ENCODE data around the gene ZCCHC7. TPM values are rescaled to one million over a fixed set of nuclear protein-coding genes. Genes with fewer than 3 reads are reported as not detected.

Gene ZCCHC7
- total and polyA plus RNA-seq, 2 donors (not counting 3 experiments of a cell fraction or from before 2014, with no cell fraction given): 7.4 to 14.8 TPM

DNA sequence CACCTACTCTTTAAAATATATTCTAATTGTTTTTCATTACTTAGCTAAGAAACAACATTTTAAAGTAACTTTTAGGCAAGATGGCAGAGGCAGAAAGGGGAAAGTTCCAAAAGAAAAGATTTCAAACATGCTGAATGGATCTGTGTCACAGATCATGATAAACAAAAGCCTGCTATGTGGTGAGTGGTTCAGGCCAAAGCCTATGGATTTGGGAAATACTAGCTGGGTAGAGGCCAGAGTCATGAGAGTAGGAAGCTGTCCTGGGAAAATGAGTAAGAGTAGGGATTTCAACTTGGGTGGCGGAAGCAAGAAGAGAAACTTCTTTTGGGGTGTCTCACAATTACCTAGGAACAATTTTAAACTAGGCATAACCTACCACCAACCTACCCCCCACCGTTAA, 233.4 kb downstream of the ZCCHC7 start:
- no peaks in the 10 kb centered on the region for H3K27me3 ChIP-seq (ENCODE audit: control insufficient read depth in 2 of 2, insufficient read depth in 2 of 2, low read length in 2 of 2)
- no TSS peak for BruUV-seq (replicated peaks)
- no peak for DNase-seq (ENCODE audit: low read depth, low spot score)

More for the DNA sequence above, 233.4 kb downstream of the ZCCHC7 start:
- Histone ChIP-seq H4K20me1 (replicated peaks; ENCODE audit: control insufficient read depth, extremely low read depth, insufficient read depth, low read length) (no peaks in the 10 kb centered on the region), H3K9me1 (replicated peaks; ENCODE audit: control insufficient read depth, extremely low read depth, insufficient read depth, low read length) (no peaks in the 10 kb centered on the region), H3K79me2 (ENCODE audit: control insufficient read depth, insufficient read depth, low read length) (no peaks in the 10 kb centered on the region), H2AFZ (ENCODE audit: low read depth, low read length) (no peak overlapping the region), H3K36me3 (ENCODE audit: control insufficient read depth in 2 of 2, extremely low read depth in 1 of 2, insufficient read depth in 2 of 2, low read length in 2 of 2) (no peaks in the 10 kb centered on the region), H3K4me2 (ENCODE audit: insufficient read depth, low read length) (no peak overlapping the region), H3K9ac (replicated peaks; ENCODE audit: extremely low read depth, insufficient read depth, low read length) (no peak overlapping the region), H3K27ac (ENCODE audit: insufficient read depth, low read depth, low read length) (no peak overlapping the region), H3K9me3 (replicated peaks; ENCODE audit: control insufficient read depth, insufficient read depth, low read length) (no peaks in the 10 kb centered on the region), H3K4me1 (ENCODE audit: control insufficient read depth, extremely low read depth, insufficient read depth, low read length) (no peaks in the 10 kb centered on the region), H3K4me3 (replicated peaks in 1 of 3; ENCODE audit: insufficient read depth in 1 of 3, low read depth in 1 of 3, low read length in 3 of 3) (no peak overlapping the region)
- no peak for FAIRE-seq
- CTCF ChIA-PET: interaction anchor here (1.2 kb wide), 1 partner anchor 358 kb away, joined by 4 read pairs; no protein-coding TSS in a partner anchor
- intact Hi-C loops (cut with micrococcal nuclease) (no loop called here), dilution Hi-C loops (cut with MboI; ENCODE audit: extremely low pct_ligation_motif_present, low sequenced_read_pairs) (no loop called here)
- POLR2A ChIA-PET: no interaction called here
- no peak for TF ChIP-seq POLR2A (IDR thresholded peaks at IDR 0.05; ENCODE audit: low read depth, low read length)
- no peak for TF ChIP-seq GATA2 (IDR thresholded peaks at IDR 0.05; ENCODE audit: insufficient read depth, insufficient read length, low read depth, low read length)
- no peak for TF ChIP-seq JUN (IDR thresholded peaks at IDR 0.05; ENCODE audit: borderline replicate concordance, insufficient read depth, insufficient read length, low read depth)
- no peak for TF ChIP-seq FOS (IDR thresholded peaks at IDR 0.05; ENCODE audit: borderline replicate concordance, insufficient read depth, low read length)
- TF ChIP-seq, protein P1, sequence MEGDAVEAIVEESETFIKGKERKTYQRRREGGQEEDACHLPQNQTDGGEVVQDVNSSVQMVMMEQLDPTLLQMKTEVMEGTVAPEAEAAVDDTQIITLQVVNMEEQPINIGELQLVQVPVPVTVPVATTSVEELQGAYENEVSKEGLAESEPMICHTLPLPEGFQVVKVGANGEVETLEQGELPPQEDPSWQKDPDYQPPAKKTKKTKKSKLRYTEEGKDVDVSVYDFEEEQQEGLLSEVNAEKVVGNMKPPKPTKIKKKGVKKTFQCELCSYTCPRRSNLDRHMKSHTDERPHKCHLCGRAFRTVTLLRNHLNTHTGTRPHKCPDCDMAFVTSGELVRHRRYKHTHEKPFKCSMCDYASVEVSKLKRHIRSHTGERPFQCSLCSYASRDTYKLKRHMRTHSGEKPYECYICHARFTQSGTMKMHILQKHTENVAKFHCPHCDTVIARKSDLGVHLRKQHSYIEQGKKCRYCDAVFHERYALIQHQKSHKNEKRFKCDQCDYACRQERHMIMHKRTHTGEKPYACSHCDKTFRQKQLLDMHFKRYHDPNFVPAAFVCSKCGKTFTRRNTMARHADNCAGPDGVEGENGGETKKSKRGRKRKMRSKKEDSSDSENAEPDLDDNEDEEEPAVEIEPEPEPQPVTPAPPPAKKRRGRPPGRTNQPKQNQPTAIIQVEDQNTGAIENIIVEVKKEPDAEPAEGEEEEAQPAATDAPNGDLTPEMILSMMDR (IDR thresholded peaks at IDR 0.05; ENCODE audit: extremely low read depth in 1 of 2, insufficient read depth in 1 of 2, low read depth in 1 of 2, low read length in 2 of 2): no peak
- TF ChIP-seq POLR2AphosphoS5 (IDR thresholded peaks at IDR 0.05; ENCODE audit: insufficient read depth, low read depth, low read length): no peak
- TF ChIP-seq EZH2 (IDR thresholded peaks at IDR 0.05; ENCODE audit: borderline replicate concordance, low read depth, low read length, severe bottlenecking): no peak
- no peak for TF ChIP-seq MYC (IDR thresholded peaks at IDR 0.05; ENCODE audit: low read depth, low read length)
- TF ChIP-seq, protein P2, sequence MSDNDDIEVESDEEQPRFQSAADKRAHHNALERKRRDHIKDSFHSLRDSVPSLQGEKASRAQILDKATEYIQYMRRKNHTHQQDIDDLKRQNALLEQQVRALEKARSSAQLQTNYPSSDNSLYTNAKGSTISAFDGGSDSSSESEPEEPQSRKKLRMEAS (IDR thresholded peaks at IDR 0.05; ENCODE audit: insufficient read depth, insufficient read length): no peak
